GM18520 (cell line): ENCODE results near the gene CASP6.

Experiments used
- ATAC-seq: cut with Tn5 transposase; IDR thresholded peaks from one replicate; pipeline ENCODE4 v1.9.1; 2021; ENCODE audit not compliant: unreplicated experiment

Gene CASP6

GRCh38 chr4:109672169-109672930, 30.9 kb downstream of the CASP6 start:
- no peak for ATAC-seq

GRCh38 chr4:109671350-109671749, 31.9 kb downstream of the CASP6 start:
- ATAC-seq: no peak

GRCh38 chr4:109665783-109666485, 37.3 kb downstream of the CASP6 start:
- ATAC-seq: no peak

GRCh38 chr4:109662771-109663170, 40.5 kb downstream of the CASP6 start:
- ATAC-seq: no peak

DNA sequence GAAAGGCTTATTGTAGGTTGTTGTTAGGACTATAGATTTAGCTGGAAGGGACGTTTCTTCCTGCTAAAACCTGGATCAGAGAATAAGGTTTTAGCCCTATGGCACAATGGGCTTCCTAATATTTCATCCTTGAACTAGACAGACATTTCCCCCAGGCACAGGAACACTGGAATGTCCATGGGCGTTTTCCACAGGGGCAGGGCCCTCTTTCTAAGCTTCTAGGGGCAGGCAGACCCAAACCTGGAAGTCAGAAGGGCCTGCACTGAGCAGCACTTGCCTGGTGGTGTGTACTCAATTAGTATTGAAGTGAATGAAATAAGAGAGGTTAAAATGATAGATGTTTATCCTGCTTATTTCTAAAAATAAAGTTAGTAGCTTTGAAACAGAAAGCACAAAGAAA, 41.1 kb downstream of the CASP6 start:
- no peak for ATAC-seq

DNA sequence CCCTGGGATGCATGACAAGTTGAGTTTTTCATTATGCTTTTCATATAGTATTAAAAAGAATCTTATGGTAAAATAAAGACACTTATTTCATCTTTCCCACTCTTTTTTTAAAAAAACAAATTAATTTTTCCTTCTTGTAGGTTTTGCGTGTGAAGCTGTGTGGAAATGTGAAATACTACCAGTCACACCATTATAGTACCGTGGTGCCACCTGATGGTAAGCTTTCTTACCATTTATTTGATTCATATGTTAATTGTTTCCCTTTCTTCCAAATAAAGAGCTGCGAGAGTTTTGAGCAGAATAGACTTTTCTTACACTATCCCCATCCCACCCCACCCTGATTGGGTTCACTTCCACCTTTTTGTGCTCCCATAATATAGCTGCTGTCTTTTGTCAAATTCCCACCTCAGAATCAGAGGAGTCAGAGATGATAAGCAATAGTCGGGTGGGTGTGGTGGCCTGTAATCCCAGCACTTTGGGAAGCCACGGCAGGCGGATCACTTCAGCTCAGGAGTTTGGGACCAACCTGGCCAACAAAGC, 44.3 kb downstream of the CASP6 start:
- ATAC-seq: no peak

- no peak for ATAC-seq
These were observed 45.3 kb downstream of the CASP6 start for GRCh38 chr4:109657854-109658418.

- no peak for ATAC-seq
These were observed 47.8 kb downstream of the CASP6 start for GRCh38 chr4:109655396-109655795.

DNA sequence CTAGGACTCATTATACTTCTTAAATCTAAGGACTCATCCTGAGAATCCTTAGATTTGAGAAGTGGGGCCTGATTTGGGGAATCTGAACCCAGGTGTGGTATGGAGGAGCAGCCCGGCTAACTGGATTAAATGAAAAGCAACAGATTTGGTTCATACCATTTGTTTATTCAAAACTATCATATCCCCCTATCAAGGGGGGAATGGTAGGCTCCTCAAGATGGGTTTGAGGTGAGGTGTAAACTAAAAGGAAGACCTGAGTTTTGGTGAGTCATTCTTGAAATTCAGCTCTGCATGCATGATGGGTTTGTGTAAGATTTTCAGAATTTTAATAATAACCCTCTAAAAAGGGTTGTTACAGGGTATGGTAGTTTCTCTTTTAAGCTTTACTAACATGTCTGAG, 53.4 kb downstream of the CASP6 start:
- peak; percentile 87 for ATAC-seq

GRCh38 chr4:109648997-109649575, 54.2 kb downstream of the CASP6 start:
- ATAC-seq: no peak

- peak; percentile 35 for ATAC-seq
These were observed 54.8 kb downstream of the CASP6 start for GRCh38 chr4:109648266-109648996.

- ATAC-seq: no peak
These were observed 57.2 kb downstream of the CASP6 start for GRCh38 chr4:109645874-109646710.

DNA sequence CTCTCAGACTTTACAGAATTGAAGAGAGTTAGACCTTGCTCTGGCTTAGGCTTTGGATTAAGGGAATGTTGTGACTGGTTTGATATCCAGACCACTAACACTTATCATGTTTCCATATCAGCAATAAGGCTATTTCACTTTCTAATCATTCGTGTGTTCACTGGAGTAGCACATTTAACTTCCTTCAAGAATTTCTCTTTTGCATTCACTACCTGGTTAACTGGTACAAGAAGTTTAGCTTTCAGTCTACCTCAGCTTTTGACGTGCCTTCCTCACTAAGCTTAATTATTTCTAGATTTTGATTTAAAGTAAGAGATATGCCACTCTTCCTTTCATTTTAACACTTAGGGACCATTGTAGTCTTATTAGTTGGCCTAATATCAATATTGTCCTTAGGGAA, 62.6 kb downstream of the CASP6 start:
- ATAC-seq: no peak
